SH-SY5Y (cell line): ENCODE results near the gene MYL9.

Experiments
- GATA2 ChIP-seq: IDR thresholded peaks from 2 replicates; pipeline ENCODE4 v1.6.1; 2011; ENCODE audit warnings: mild to moderate bottlenecking, low read depth, low read length
- GATA3 ChIP-seq: IDR thresholded peaks from 2 replicates; pipeline ENCODE4 v1.6.1; 2011; ENCODE audit warnings: low read depth, mild to moderate bottlenecking, low read length, moderate library complexity

DNA sequence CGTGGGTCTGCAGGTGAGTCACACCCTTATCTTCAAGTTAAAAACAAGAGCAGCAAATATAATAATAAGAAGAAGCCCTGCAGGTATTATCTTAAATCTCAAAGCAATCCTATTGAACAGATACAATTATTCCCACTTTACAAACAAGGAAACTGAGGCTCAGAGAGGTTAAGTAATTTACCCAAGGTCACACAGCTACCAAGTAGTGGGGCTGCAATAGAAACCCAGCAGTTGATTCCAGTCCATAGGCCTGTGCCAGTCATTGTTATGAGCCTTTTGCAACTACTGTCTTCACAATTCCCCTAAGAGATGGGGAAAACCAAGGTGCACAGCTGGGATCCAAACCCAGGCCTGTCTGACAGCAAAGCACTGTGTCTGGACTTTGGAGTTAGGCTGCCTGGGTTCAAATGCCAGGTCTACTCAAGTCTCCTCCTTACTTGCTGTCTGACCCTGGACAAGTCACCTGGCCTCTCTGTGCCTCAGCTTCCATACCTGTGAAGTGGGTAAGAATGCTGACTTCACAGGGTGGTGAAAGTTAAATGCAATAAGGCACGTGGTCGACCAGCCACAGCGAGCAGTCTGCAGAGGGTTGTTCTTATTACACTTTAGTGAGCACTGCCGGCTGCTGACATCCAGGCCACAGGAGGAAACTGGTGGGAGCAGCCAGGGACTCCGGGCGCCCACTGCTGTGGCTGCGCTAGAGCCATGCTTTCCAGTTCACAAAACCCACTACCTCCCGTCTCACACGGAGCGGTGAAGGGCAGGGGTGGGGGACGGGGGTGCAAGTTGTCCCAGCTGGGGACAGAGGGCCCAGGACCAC lies 6.1 kb downstream of the MYL9 start:
- TF ChIP-seq GATA3 = no peak
- TF ChIP-seq GATA2 = no peak
